Common myeloid progenitor, CD34-positive (primary cell): ENCODE data around the gene FOLR2.
"Not testable (repeated sequence)": the region's sequence is repeated elsewhere in the genome, so short reads cannot be mapped to it uniquely, and the experiment has no call there.

Experiments used
- CTCF ChIA-PET: fragments of 350-600 bp; sonication (Branson Sonifier 250); formaldehyde crosslinking; loops from one replicate; lab custom pipeline; 2021; ENCODE audit warnings: antibody characterized with exemption; lab: Charles Lee
- POLR2A ChIA-PET: fragments of 350-600 bp; sonication (Branson Sonifier 250); formaldehyde crosslinking; loops from one replicate; lab custom pipeline; 2021; ENCODE audit warnings: antibody characterized with exemption; lab: Charles Lee
- DNase-seq, 3 donors: peaks; one replicate each; pipeline versions ENCODE4 v3.0.0 to v3.0.0-alpha.2; 2013
- H3K27ac ChIP-seq, 2 experiments: 1 replicate in 1 of 2; 2 replicates in 1 of 2; pipeline ENCODE4 v1.7.0; 2013; ENCODE audit warnings: inconsistent platforms in 2 of 2, low read length in 2 of 2, mild to moderate bottlenecking in 2 of 2, low read depth in 1 of 2, moderate library complexity in 1 of 2; ENCODE audit not compliant: severe bottlenecking in 2 of 2, insufficient read depth in 1 of 2, poor library complexity in 1 of 2
- H3K27me3 ChIP-seq, 5 experiments: replicated peaks in 2 of 5; 1 replicate in 3 of 5; 2 replicates in 2 of 5; pipeline versions ENCODE4 v1.6.1 to v1.7.0; 2013; ENCODE audit warnings: low read length in 4 of 5, mild to moderate bottlenecking in 2 of 5, moderate library complexity in 2 of 5, inconsistent platforms in 1 of 5; ENCODE audit not compliant: insufficient read depth in 5 of 5, control insufficient read depth in 4 of 5
- H3K36me3 ChIP-seq, 4 experiments: 1 replicate in 2 of 4; 2 replicates in 2 of 4; pipeline versions ENCODE4 v1.6.1 to v1.7.0; 2013; ENCODE audit warnings: low read length in 3 of 4, control low read depth in 1 of 4, mild to moderate bottlenecking in 1 of 4; ENCODE audit not compliant: control insufficient read depth in 4 of 4, insufficient read depth in 4 of 4
- H3K4me1 ChIP-seq, 4 experiments: 1 replicate in 3 of 4; 2 replicates in 1 of 4; pipeline versions ENCODE4 v1.6.1 to v1.7.1; 2013; ENCODE audit warnings: low read length in 3 of 4, mild to moderate bottlenecking in 3 of 4, control low read depth in 1 of 4, inconsistent platforms in 1 of 4, moderate library complexity in 1 of 4; ENCODE audit not compliant: control insufficient read depth in 4 of 4, insufficient read depth in 4 of 4; ENCODE audit errors: control extremely low read depth in 1 of 4
- H3K4me3 ChIP-seq, 7 experiments: 1 replicate in 4 of 7; 2 replicates in 3 of 7; pipeline versions ENCODE4 v1.5.1 to v1.7.0; 2013; ENCODE audit warnings: mild to moderate bottlenecking in 7 of 7, low read length in 6 of 7, moderate library complexity in 6 of 7, inconsistent platforms in 2 of 7, low read depth in 2 of 7, control low read depth in 1 of 7; ENCODE audit not compliant: insufficient read depth in 4 of 7, control insufficient read depth in 1 of 7; ENCODE audit errors: extremely low read depth in 1 of 7
- H3K9me3 ChIP-seq, 5 experiments: 1 replicate in 4 of 5; 2 replicates in 1 of 5; pipeline versions ENCODE4 v1.6.1 to v1.7.1; 2013; ENCODE audit warnings: low read length in 4 of 5, mild to moderate bottlenecking in 2 of 5, inconsistent platforms in 1 of 5, low read depth in 1 of 5, moderate library complexity in 1 of 5; ENCODE audit not compliant: control insufficient read depth in 4 of 5, insufficient read depth in 2 of 5; ENCODE audit errors: control extremely low read depth in 1 of 5
- WGBS: methylation state at CpG from one replicate; pipeline ENCODE4 v1.1.5; 2013; ENCODE audit not compliant: insufficient coverage; 5-methylcytosine and 5-hydroxymethylcytosine counted together

The FOLR2 gene

GRCh38 chr11:72179049-72179803 lies 37.4 kb upstream of the FOLR2 start:
- CTCF ChIA-PET, result interaction anchor here (1.7 to 2.7 kb wide), 2 partner anchors 88 to 155 kb away, joined by 4 to 9 read pairs; no protein-coding TSS in a partner anchor
- POLR2A ChIA-PET, result no interaction called here
- no peak for DNase-seq
- WGBS, result 100% methylated on average over 2 of the region's 7 CpGs
- Histone ChIP-seq H3K27me3 (no peaks in the 10 kb centered on the region), H3K4me3 (no peak overlapping the region), H3K9me3 (no peaks in the 10 kb centered on the region), H3K27ac (no peak overlapping the region), H3K4me1 (peaks cover 0 to 6% (median 1%) of the 10 kb centered on the region in 4 experiments), H3K36me3 (no peaks in the 10 kb centered on the region)

DNA sequence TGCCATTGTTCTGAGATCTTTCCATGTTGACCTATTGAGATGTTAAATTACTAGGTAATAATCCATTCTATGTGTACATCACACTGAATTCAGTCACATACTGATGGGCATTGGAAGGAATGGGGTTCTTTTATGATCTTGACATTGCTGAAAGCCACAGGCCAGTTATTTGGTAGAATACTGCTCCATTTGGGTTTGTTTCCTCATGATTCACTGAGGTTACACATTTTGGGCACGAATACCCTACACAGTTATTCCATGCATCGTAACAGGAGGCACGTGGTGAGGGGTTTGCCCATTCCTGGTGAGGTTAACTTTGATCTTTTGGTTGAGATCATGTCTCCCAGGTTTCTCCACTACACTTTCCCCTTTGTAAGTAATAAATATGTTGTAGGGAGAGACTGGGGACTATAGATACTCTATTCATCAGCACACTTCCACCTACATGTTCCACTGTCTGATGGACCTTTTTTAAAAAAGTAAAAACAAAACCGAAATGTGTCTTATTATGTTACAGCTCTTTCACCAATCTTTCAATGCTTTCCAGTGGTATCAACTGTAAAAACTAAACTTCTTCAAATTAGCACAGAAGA lies 36.7 kb upstream of the FOLR2 start:
- peaks cover 0 to 6% (median 1%) of the 10 kb centered on the region in 4 experiments for H3K4me1 ChIP-seq
- POLR2A ChIA-PET, result interaction anchor here (0.6 kb wide), 1 partner anchor 31 kb away, joined by 4 read pairs; no protein-coding TSS in a partner anchor
- WGBS, result 96% methylated on average over 2 of the region's 4 CpGs
- no peaks in the 10 kb centered on the region for H3K36me3 ChIP-seq
- no peaks in the 10 kb centered on the region for H3K27me3 ChIP-seq
- H3K4me3 ChIP-seq, result no peak overlapping the region
- CTCF ChIA-PET, result interaction anchor here (1.7 to 2.7 kb wide), 2 partner anchors 89 to 155 kb away, joined by 4 to 9 read pairs; no protein-coding TSS in a partner anchor
- no peak overlapping the region for H3K27ac ChIP-seq
- no peak for DNase-seq
- no peaks in the 10 kb centered on the region for H3K9me3 ChIP-seq

- ChIA-PET POLR2A (interaction anchor here (0.5 kb wide), 1 partner anchor 96 kb away, joined by 3 read pairs; no protein-coding TSS in a partner anchor), CTCF (interaction anchor here (1.3 to 2.7 kb wide), 3 partner anchors 13 to 157 kb away, joined by 3 to 9 read pairs (median 3); no protein-coding TSS in a partner anchor)
- H3K4me3 ChIP-seq, H3K36me3 ChIP-seq, H3K4me1 ChIP-seq, H3K9me3 ChIP-seq, DNase-seq, H3K27me3 ChIP-seq, H3K27ac ChIP-seq: not testable (repeated sequence)
- 90% methylated on average over 5 of the region's 7 CpGs for WGBS
Measured at GRCh38 chr11:72180892-72181552, 35.6 kb upstream of the FOLR2 start.

DNA sequence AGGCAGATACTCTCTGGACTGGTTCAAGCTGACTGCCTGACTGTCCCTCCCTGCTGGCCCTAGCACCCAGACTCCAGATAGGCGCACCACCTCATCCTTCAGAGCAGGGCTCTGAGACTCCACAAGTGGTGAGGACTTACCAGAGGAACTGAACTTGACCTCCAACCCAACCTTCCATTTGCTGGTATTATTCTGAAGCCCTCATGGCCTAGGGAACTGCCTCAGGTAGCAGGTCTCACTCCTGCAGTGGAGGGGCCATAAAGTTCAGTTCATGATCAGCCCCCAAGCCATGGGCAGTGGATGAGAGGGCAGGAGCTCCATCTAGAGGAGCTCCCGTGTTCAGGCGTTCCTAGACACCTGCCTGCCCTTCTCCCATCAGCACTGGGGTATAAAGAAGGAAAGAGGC lies 35.0 kb upstream of the FOLR2 start:
- DNase-seq, POLR2A ChIA-PET, H3K27ac ChIP-seq, H3K27me3 ChIP-seq, H3K36me3 ChIP-seq, H3K4me3 ChIP-seq, H3K9me3 ChIP-seq, H3K4me1 ChIP-seq: not testable (repeated sequence)
- CTCF ChIA-PET, result interaction anchor here (1.2 to 3.3 kb wide), 4 partner anchors 13 to 159 kb away, joined by 3 to 26 read pairs (median 4); no protein-coding TSS in a partner anchor
- WGBS, result 100% methylated on average over 1 of the region's 3 CpGs

- Histone ChIP-seq H3K36me3 (no peaks in the 10 kb centered on the region), H3K9me3 (no peaks in the 10 kb centered on the region), H3K27ac (no peak overlapping the region), H3K4me1 (peaks cover 0 to under 1% (median under 1%) of the 10 kb centered on the region in 4 experiments), H3K27me3 (no peaks in the 10 kb centered on the region), H3K4me3 (no peak overlapping the region)
- CTCF ChIA-PET, result interaction anchor here (0.6 kb wide), 1 partner anchor 126 kb away, joined by 3 read pairs; no protein-coding TSS in a partner anchor
- WGBS, result no CpG with 5 or more reads among the region's 1 CpG
- no peak for DNase-seq
- POLR2A ChIA-PET, result no interaction called here
Measured at GRCh38 chr11:72188267-72188666, 28.3 kb upstream of the FOLR2 start.

DNA sequence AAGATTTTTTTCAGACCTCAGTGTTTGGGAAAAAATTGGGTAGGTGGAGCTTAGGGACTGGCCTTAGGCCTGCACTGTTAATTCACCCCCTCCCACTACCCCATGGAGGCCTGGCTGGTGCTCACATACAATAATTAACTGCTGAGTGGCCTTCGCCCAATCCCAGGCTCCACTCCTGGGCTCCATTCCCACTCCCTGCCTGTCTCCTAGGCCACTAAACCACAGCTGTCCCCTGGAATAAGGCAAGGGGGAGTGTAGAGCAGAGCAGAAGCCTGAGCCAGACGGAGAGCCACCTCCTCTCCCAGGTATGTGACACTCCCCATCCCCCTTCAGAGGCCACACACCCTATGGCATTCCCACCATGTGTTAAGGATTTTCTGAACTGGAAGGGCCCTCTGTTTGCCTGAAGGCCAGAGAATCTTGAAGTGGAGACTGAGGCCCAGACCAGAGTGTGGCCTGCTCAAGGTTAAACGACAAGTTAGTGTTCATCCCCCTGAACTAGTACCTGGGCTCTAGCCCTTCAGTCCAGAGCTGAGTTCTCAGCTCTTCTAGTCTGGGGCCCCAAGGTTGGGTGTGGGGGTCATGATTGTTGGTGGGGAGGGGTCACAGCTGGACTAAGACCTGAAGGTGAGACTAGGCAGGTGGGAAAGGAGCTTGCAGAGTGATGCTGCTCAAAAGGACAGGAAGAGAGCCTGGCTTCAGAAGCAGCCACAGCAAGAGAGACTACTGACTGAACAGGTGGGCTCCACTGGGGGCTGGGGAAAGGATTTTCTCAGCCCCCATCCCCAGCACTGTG lies 26.9 kb upstream of the FOLR2 start:
- Histone ChIP-seq H3K36me3 (no peaks in the 10 kb centered on the region), H3K9me3 (no peaks in the 10 kb centered on the region), H3K4me1 (no peaks in the 10 kb centered on the region), H3K27ac (no peak overlapping the region), H3K4me3 (no peak overlapping the region), H3K27me3 (no peaks in the 10 kb centered on the region)
- DNase-seq, result no peak
- ChIA-PET POLR2A (interaction anchor here (0.5 kb wide), 1 partner anchor 138 kb away, joined by 4 read pairs; no protein-coding TSS in a partner anchor), CTCF (interaction anchor here (0.7 to 1.4 kb wide), 4 partner anchors 13 to 174 kb away, joined by 3 to 6 read pairs (median 4); no protein-coding TSS in a partner anchor)
- no CpG with 5 or more reads among the region's 3 CpGs for WGBS
